Mammary epithelial cell (primary cell): ENCODE data around the gene SLC25A30.

Experiments
- EZH2 ChIP-seq: IDR thresholded peaks from 2 replicates; pipeline ENCODE4 v1.6.1; 2012; ENCODE audit warnings: low read length, inconsistent platforms, borderline replicate concordance
- TF ChIP-seq, protein P1 (sequence below), 2 donors: IDR thresholded peaks in 1 of 2; conservative IDR thresholded peaks in 1 of 2; 2 replicates each; pipeline ENCODE4 v1.5.1; 2011 to 2012; ENCODE audit warnings: inconsistent platforms in 2 of 2, low read length in 2 of 2, mild to moderate bottlenecking in 2 of 2, control low read depth in 1 of 2, low read depth in 1 of 2; ENCODE audit not compliant: insufficient read depth in 1 of 2; ENCODE audit errors: extremely low read depth in 1 of 2

DNA sequence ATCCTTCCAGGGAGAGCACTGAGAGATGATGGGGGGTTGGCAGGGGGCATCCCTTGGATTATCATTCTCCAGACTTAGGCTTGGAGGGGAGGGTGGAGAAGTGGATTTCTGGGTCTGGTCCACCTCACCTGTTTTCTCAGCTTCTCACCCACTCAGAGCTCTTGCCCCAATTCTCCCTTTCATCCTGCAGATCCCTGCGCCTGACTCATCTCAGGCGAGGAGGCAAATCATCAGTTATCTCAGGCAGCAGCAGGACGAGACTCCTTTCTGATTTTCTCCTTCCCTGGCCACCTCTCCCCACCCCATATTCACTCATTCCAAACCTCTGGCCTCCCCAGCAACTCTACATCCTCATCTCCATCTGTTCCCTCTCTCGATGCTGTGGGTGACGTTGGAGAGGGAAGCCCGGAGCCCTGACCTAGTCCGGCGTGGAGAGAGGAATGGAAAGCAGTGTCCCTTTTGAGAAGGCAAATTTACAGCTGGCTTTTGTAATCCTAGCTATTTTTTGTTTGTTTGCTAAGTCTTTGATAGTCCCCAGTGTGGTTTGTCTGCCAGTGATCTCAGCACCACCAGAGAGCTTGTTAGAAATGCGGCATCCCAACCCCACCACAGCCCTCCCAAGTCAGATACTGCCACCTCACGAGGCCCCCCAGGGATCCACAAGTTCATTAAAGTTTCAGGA lies 53.2 kb downstream of the SLC25A30 start:
- no peak for TF ChIP-seq EZH2
- TF ChIP-seq, protein P1, sequence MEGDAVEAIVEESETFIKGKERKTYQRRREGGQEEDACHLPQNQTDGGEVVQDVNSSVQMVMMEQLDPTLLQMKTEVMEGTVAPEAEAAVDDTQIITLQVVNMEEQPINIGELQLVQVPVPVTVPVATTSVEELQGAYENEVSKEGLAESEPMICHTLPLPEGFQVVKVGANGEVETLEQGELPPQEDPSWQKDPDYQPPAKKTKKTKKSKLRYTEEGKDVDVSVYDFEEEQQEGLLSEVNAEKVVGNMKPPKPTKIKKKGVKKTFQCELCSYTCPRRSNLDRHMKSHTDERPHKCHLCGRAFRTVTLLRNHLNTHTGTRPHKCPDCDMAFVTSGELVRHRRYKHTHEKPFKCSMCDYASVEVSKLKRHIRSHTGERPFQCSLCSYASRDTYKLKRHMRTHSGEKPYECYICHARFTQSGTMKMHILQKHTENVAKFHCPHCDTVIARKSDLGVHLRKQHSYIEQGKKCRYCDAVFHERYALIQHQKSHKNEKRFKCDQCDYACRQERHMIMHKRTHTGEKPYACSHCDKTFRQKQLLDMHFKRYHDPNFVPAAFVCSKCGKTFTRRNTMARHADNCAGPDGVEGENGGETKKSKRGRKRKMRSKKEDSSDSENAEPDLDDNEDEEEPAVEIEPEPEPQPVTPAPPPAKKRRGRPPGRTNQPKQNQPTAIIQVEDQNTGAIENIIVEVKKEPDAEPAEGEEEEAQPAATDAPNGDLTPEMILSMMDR (conservative IDR thresholded peaks at IDR 0.05 in 1 of 2, IDR thresholded peaks at IDR 0.05 in 1 of 2; ENCODE audit: extremely low read depth in 1 of 2, insufficient read depth in 1 of 2, low read depth in 1 of 2, low read length in 2 of 2) = no peak
